Right lung (tissue), 5 donors: ENCODE measurements around the gene KLHL42. TPM values are rescaled to one million over a fixed set of nuclear protein-coding genes. Genes with fewer than 3 reads are reported as not detected.
A peak's percentile ranks its signal among the peaks of the same experiment; 100 is the strongest.

Source experiments
- DNase-seq, 2 donors: peaks; one replicate each; pipeline ENCODE4 v3.0.0-alpha.2; 2013
- polyA plus RNA-seq, 5 donors: library from polyadenylated mRNA; unstranded; fragments of 120-200 nt; gene quantifications; one replicate each; pipeline versions ENCODE4 v1.2.1 to v1.2.3, GENCODE V29; 2013; ENCODE audit warnings: inconsistent platforms in 1 of 5, low replicate concordance in 1 of 5; ENCODE audit not compliant: insufficient read length in 5 of 5, insufficient read depth in 1 of 5

The KLHL42 gene
- polyA plus RNA-seq, 5 donors = 25.2 to 38.1 (median 35.7) TPM

- no peak for DNase-seq
Observed at GRCh38 chr12:27777141-27777540, 2.9 kb upstream of the KLHL42 start.

GRCh38 chr12:27778206-27778605, 1.8 kb upstream of the KLHL42 start:
- DNase-seq = no peak

GRCh38 chr12:27779416-27779919, 565 bp upstream of the KLHL42 start:
- no peak for DNase-seq

GRCh38 chr12:27780612-27781408, 777 bp downstream of the KLHL42 start:
- peak in 1 of 2 donors; percentile 33 for DNase-seq

- DNase-seq = peak; percentile 39 to 50
Observed at GRCh38 chr12:27781680-27782079, 1.6 kb downstream of the KLHL42 start.

- no peak for DNase-seq
Observed at GRCh38 chr12:27782481-27782880, 2.4 kb downstream of the KLHL42 start.

- no peak for DNase-seq
Observed at GRCh38 chr12:27785882-27786570, 6.0 kb downstream of the KLHL42 start.

GRCh38 chr12:27787559-27787958, 7.5 kb downstream of the KLHL42 start:
- DNase-seq = no peak

- DNase-seq = no peak
Observed at GRCh38 chr12:27790179-27790578, 10.1 kb downstream of the KLHL42 start.

- DNase-seq = no peak
Observed at GRCh38 chr12:27794818-27795584, 15.0 kb downstream of the KLHL42 start.

GRCh38 chr12:27796128-27796527, 16.1 kb downstream of the KLHL42 start:
- peak in 1 of 2 donors; percentile 25 for DNase-seq

- DNase-seq = no peak
Observed at GRCh38 chr12:27797301-27798025, 17.4 kb downstream of the KLHL42 start.

- no peak for DNase-seq
Observed at GRCh38 chr12:27800819-27801218, 20.8 kb downstream of the KLHL42 start.

GRCh38 chr12:27801630-27802029, 21.6 kb downstream of the KLHL42 start:
- DNase-seq = no peak

GRCh38 chr12:27802511-27802910, 22.5 kb downstream of the KLHL42 start:
- no peak for DNase-seq

GRCh38 chr12:27802936-27803335, 22.9 kb downstream of the KLHL42 start:
- DNase-seq = no peak

GRCh38 chr12:27805238-27805637, 25.2 kb downstream of the KLHL42 start:
- no peak for DNase-seq

GRCh38 chr12:27806259-27806658, 26.2 kb downstream of the KLHL42 start:
- no peak for DNase-seq

GRCh38 chr12:27807063-27807703, 27.1 kb downstream of the KLHL42 start:
- no peak for DNase-seq

GRCh38 chr12:27808841-27809240, 28.8 kb downstream of the KLHL42 start:
- no peak for DNase-seq

GRCh38 chr12:27810756-27811155, 30.7 kb downstream of the KLHL42 start:
- no peak for DNase-seq
